Measurements from ENCODE around the gene SEL1L2. TPM values are rescaled to one million over a fixed set of nuclear protein-coding genes. Genes with fewer than 3 reads are reported as not detected.

The SEL1L2 gene
- total and polyA plus RNA-seq, 9 donors, result 0.73 to 9.3 (median 3.8) TPM; not detected in 3

DNA sequence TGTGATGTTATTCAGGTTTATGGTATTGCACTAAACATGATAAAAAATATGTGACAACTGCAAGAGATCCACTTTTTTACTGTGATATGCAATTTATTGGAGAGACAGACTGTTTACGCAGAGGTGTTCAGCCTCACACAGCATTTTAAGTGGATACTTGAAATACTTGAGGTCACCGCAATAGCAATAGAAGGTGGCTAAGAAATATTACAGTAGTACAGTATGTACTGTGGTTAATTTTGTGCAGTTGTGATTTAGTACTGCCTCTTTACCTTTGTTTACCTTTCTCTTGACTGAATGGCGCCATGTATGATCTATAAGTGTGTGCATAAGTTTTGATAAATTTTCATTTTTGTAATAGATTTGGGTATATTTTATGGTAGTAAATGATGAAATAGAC lies 22.3 kb upstream of the SEL1L2 start:
- H3K9me3 ChIP-seq, result peaks cover 0 to 3% of the 10 kb centered on the region in 2 donors
- H3K4me3 ChIP-seq, result no peak overlapping the region
- no peak for DNase-seq
- intact Hi-C loops (cut with DNase I), result no loop called here
- TF ChIP-seq POLR2A (IDR thresholded peaks at IDR 0.05) (no peak), EP300 (IDR thresholded peaks at IDR 0.05) (no peak), CTCF (IDR thresholded peaks at IDR 0.05) (no peak)
- H3K27me3 ChIP-seq, result no peaks in the 10 kb centered on the region
- no peaks in the 10 kb centered on the region for H3K36me3 ChIP-seq
- H3K4me1 ChIP-seq (ENCODE audit: insufficient read depth), result no peaks in the 10 kb centered on the region
- WGBS, 3 donors, result 93 to 98% (median 95%) methylated on average over 3 of the region's 3 CpGs
- no peak overlapping the region for H3K27ac ChIP-seq

DNA sequence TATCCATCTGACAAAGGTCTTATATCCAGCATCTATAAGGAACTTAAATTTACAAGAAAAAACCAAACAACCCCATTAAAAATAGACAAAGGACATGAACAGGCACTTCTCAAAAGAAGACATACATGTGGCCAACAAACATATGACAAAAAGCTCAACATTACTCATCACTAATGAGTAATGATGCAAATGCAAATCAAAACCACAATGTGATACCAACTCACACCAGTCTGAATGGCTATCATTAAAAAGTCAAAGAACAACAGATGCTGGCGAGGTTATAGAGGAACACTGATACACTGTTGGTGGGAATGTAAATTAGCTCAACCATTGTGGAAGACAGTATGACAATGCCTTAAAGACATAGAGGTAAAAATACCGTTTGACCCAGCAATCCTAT lies 18.8 kb upstream of the SEL1L2 start:
- peaks cover 0 to 3% of the 10 kb centered on the region in 2 donors for H3K9me3 ChIP-seq
- no peak overlapping the region for H3K27ac ChIP-seq
- H3K4me3 ChIP-seq, result no peak overlapping the region
- no peak for TF ChIP-seq POLR2A (IDR thresholded peaks at IDR 0.05)
- TF ChIP-seq EP300 (IDR thresholded peaks at IDR 0.05), result no peak
- no peak for TF ChIP-seq CTCF (IDR thresholded peaks at IDR 0.05)
- H3K27me3 ChIP-seq, result no peaks in the 10 kb centered on the region
- H3K4me1 ChIP-seq (ENCODE audit: insufficient read depth), result no peaks in the 10 kb centered on the region
- DNase-seq, result no peak
- intact Hi-C loops (cut with DNase I), result no loop called here
- WGBS, 3 donors, result 78 to 81% (median 78%) methylated on average over 2 of the region's 2 CpGs
- no peaks in the 10 kb centered on the region for H3K36me3 ChIP-seq

DNA sequence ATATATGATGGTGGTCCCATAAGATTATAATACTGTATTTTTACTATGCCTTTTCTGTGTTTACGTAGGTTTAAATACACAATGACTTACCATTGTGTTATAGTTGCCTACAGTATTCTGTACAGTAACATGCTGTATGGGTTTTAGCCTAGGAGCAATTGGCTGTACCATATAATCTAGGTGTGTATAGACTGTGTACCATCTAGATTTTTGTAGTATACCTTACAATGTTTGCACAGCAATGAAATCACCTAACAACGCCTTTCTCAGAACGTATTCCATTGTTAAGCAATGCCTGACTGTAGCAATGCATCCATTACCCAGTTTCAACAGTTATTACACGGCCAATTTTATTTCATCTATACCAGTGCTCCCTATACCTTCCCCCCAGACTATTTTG lies 15.6 kb upstream of the SEL1L2 start:
- TF ChIP-seq POLR2A (IDR thresholded peaks at IDR 0.05), result no peak
- no peak for TF ChIP-seq EP300 (IDR thresholded peaks at IDR 0.05)
- no peak for TF ChIP-seq CTCF (IDR thresholded peaks at IDR 0.05)

DNA sequence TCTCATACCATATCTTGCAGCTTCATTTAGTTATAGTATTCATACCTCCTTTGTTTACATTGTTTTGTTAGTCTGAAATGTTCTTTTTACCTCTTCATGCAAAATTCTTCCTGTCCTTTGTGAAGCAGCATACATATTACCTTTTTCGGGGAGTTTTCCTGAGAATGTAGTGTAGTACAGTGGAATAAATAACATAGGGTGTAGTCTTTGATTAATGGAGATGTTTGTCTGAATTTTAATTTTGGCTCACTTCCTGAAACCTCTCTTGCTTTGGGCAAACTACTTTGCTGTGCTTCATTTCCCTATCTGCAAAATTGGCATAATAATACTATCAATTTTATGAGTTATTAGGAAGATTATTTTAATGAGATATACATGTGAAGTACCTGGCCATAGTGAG lies 10.5 kb upstream of the SEL1L2 start:
- Histone ChIP-seq H3K4me3 (no peak overlapping the region), H3K9me3 (no peaks in the 10 kb centered on the region), H3K36me3 (no peaks in the 10 kb centered on the region), H3K27me3 (no peaks in the 10 kb centered on the region), H3K4me1 (ENCODE audit: insufficient read depth) (no peaks in the 10 kb centered on the region), H3K27ac (no peak overlapping the region)
- DNase-seq, result no peak
- intact Hi-C loops (cut with DNase I), result no loop called here
- no peak for TF ChIP-seq CTCF (IDR thresholded peaks at IDR 0.05)
- TF ChIP-seq EP300 (IDR thresholded peaks at IDR 0.05), result no peak
- TF ChIP-seq POLR2A (IDR thresholded peaks at IDR 0.05), result no peak
- WGBS, 3 donors, result 89 to 98% (median 98%) methylated on average over 1 of the region's 1 CpG

More for the DNA sequence above, 15.6 kb upstream of the SEL1L2 start:
- Histone ChIP-seq H3K4me3 (no peak overlapping the region), H3K36me3 (no peaks in the 10 kb centered on the region), H3K27ac (no peak overlapping the region), H3K9me3 (no peaks in the 10 kb centered on the region), H3K27me3 (no peaks in the 10 kb centered on the region), H3K4me1 (ENCODE audit: insufficient read depth) (no peaks in the 10 kb centered on the region)
- intact Hi-C loops (cut with DNase I), result no loop called here
- WGBS, 3 donors, result 94 to 98% (median 98%) methylated on average over 4 of the region's 4 CpGs
- no peak for DNase-seq

All from ovary (tissue), 9 donors.